ENCODE measurements around the gene INPP5K.

INPP5K gene

DNA sequence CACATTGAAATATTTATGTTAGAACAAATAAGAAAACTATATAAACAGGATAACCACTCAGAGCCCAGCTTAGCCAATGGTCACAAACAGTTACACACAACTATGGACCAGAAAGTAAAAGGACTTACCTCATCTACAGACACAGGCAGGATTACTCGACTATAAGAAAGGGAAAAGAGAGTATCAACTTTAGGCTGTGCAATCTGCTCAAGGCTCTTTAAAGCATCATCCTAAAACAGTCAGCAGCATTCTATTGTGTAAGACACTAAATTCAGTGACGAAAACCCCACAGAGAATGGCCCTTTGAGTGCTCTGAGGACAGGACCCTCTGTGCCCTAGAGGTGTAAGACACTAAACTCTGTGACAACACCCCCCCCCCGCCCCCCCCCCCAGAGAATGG lies 42.0 kb upstream of the INPP5K start:
- no peaks in the 10 kb centered on the region for H3K27me3 ChIP-seq (ENCODE audit: insufficient read depth, low read length)
- no peak overlapping the region for H3K27ac ChIP-seq (ENCODE audit: low read depth, low read length)
- H3K4me3 ChIP-seq (ENCODE audit: low read length), result no peak overlapping the region
- H3K9ac ChIP-seq (ENCODE audit: low read depth, low read length), result no peak overlapping the region
- 94% methylated on average over 2 of the region's 3 CpGs for WGBS
- H3K36me3 ChIP-seq (ENCODE audit: insufficient read depth, low read length), result peaks cover 18% of the 10 kb centered on the region; the same call in 1 of the 2 replicates
- H3K9me3 ChIP-seq (ENCODE audit: insufficient read depth, low read depth, low read length), result no peaks in the 10 kb centered on the region
- peaks cover 16% of the 10 kb centered on the region; the same call in 1 of the 2 replicates for H3K4me1 ChIP-seq (ENCODE audit: insufficient read depth, low read length)

DNA sequence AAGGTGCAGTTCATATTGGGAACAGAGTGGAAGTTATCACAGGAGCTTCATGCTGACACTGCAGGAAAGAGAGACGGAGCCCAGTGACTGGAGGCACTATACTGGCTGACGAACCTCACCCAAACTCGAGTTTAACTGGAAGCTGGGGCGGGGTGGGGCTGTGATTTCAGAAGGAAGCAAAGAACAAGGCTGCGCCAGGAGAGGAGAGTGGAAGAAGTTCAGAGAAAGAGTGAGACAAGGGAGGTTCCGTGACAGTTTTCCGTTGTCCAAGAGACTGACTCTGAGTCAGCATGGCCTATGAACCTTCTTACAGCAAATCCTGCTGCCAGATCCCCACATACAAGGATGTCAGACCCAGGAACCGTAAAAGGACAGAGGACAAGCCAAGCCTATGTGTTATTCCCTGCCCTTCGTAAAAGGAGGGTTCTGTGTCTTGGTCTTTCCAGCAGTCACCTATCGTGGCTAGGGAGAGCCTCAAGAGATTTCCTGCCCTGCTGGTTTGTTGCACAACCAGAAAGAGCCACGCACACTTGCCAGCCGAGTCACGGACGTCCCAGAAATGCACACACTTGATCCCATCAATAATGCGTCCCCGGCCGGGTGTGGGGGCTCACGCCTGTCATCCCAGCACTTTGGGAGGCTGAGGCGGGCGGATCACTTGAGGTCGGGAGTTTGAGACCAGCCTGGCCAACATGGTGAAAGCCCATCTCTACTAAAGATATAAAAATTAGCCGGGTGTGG lies 41.1 kb upstream of the INPP5K start:
- Histone ChIP-seq H3K4me1 (ENCODE audit: insufficient read depth, low read length) (peaks cover 16% of the 10 kb centered on the region; the same call in 1 of the 2 replicates), H3K27me3 (ENCODE audit: insufficient read depth, low read length) (no peaks in the 10 kb centered on the region), H3K4me3 (ENCODE audit: low read length) (no peak overlapping the region), H3K27ac (ENCODE audit: low read depth, low read length) (no peak overlapping the region), H3K36me3 (ENCODE audit: insufficient read depth, low read length) (peaks cover 24% of the 10 kb centered on the region), H3K9ac (ENCODE audit: low read depth, low read length) (no peak overlapping the region), H3K9me3 (ENCODE audit: insufficient read depth, low read depth, low read length) (no peaks in the 10 kb centered on the region)
- WGBS, result 94% methylated on average over 22 of the region's 22 CpGs

DNA sequence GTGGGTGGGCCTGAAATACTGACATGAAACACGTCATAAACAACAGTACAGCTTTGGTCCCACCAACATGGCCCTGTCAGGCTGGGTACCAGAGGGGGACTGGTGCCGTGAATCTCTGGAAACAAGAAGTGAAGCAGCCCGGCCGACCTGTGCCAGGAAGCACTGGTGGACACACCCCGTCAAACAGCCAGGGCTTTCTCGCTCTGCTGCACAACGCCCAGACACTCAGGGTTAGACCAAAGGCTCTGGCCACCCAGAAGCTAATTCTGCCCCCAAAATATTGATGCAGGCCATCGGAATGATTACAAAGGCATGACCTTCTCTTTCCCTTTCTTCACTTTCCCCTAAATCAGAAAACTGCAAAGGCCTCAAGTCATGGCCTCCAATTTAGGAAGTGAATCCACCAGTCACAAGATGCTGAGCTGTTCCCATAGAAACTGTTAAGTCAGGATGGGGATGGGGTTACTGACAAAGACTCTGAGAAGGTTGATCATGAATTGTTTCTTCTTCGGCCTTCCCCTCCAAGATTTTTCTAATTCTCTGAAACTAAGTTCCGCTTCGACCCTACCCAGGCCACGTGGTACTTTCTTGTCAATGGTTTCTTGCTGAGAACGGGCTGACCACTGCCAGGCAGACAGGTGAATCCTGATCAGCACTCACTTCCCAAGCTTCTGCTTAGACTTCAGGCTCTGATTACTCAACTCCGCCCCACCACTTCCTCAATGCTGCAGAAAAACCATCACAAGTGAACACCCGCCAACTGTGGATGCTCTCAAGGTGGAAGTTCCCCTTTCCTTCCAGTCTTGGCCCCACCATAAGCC lies 39.4 kb upstream of the INPP5K start:
- no peak overlapping the region for H3K4me3 ChIP-seq (ENCODE audit: low read length)
- H3K9me3 ChIP-seq (ENCODE audit: insufficient read depth, low read depth, low read length), result no peaks in the 10 kb centered on the region
- peaks cover 35% of the 10 kb centered on the region for H3K36me3 ChIP-seq (ENCODE audit: insufficient read depth, low read length)
- WGBS, result 95% methylated on average over 15 of the region's 15 CpGs
- peaks cover 10% of the 10 kb centered on the region; the same call in 1 of the 2 replicates for H3K4me1 ChIP-seq (ENCODE audit: insufficient read depth, low read length)
- no peak overlapping the region for H3K9ac ChIP-seq (ENCODE audit: low read depth, low read length)
- no peak overlapping the region for H3K27ac ChIP-seq (ENCODE audit: low read depth, low read length)
- no peaks in the 10 kb centered on the region for H3K27me3 ChIP-seq (ENCODE audit: insufficient read depth, low read length)

DNA sequence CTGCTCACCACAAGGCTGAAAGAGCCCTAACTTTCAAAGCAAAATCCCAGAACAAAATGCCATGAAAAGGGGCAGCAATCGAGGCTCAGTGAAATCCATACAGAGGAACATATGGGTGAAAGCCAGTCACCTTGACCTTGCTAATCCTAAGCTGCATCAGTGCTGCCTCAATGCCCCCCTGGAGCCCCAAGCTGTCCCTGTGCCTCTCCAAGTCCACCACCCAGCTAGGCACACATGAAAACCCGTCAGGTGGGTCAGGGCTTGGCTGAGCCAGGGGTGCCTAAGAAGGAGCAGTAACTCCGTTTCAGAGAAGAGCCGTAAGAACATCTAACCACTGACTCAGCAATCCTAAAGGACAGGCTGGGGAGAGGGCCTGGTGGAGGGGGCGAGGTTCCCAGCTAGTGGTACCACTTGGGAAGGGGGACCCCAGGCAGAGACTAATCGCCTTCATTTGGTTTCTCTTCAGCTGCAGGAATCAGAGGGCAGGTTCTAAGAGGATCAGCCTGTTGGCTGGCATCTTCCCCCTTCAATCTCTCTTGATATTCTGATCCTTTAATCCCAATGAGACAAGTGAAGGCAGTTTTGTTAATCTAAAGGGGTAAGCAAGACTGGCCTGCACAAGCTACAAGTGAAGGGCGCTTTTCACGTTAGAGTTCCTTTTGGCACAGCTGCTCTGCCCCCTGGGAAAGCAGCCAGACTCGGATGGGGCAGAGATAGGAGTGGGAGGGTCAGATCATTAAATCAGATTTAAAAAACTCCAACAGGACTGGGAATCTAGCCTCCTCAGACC lies 38.5 kb upstream of the INPP5K start:
- WGBS, result 89% methylated on average over 9 of the region's 9 CpGs
- Histone ChIP-seq H3K9me3 (ENCODE audit: insufficient read depth, low read depth, low read length) (no peaks in the 10 kb centered on the region), H3K4me3 (ENCODE audit: low read length) (no peak overlapping the region), H3K36me3 (ENCODE audit: insufficient read depth, low read length) (peaks cover 44% of the 10 kb centered on the region), H3K9ac (ENCODE audit: low read depth, low read length) (no peak overlapping the region), H3K4me1 (ENCODE audit: insufficient read depth, low read length) (peaks cover 8% of the 10 kb centered on the region; the same call in 1 of the 2 replicates), H3K27ac (ENCODE audit: low read depth, low read length) (no peak overlapping the region), H3K27me3 (ENCODE audit: insufficient read depth, low read length) (no peaks in the 10 kb centered on the region)

DNA sequence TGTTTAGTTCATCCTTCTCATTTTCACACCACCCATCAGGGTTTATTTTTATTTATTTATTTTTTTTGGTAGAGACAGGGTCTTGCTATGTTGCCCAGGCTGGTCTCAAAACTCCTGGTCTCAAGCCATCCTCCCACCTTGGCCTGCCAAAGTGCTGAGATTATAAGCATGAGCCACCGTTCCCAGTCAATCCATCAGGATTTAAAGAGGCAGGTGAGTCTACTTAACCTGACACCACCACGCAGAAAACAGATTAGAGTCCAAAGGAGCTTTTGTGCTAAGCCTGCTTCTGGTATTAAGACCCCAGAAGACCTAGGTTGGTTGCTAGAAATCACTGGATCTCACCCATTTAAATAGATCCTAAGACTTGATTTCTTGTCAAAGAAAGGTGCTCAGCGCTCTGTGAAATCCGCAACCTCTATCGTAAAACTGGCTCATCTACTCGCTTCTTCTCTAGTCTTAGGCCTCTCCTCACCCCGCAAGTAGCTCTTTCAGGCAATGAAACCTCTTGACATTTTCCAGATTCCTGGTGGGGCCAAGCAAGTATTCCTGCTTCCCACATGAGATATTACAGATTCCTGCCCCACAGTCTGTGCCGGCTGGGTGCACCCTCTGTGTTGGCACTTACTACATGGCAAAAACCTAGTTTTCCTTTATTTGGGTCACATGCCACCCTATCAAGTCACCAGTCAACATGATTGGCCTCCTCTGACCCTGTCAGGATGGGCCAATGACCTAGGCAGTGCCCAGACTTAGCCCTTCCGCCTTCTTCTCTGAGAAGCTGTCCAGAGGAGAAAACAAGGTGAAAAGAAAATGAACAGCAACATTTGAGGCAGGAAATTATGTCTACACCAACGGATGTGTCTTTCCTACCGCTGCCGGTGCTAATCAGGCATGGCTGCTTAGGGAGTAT lies 37.2 kb upstream of the INPP5K start:
- Histone ChIP-seq H3K27me3 (ENCODE audit: insufficient read depth, low read length) (no peaks in the 10 kb centered on the region), H3K36me3 (ENCODE audit: insufficient read depth, low read length) (peaks cover 54% of the 10 kb centered on the region), H3K9me3 (ENCODE audit: insufficient read depth, low read depth, low read length) (no peaks in the 10 kb centered on the region), H3K4me3 (ENCODE audit: low read length) (no peak overlapping the region), H3K27ac (ENCODE audit: low read depth, low read length) (no peak overlapping the region), H3K9ac (ENCODE audit: low read depth, low read length) (no peak overlapping the region), H3K4me1 (ENCODE audit: insufficient read depth, low read length) (no peaks in the 10 kb centered on the region)
- 94% methylated on average over 12 of the region's 12 CpGs for WGBS

DNA sequence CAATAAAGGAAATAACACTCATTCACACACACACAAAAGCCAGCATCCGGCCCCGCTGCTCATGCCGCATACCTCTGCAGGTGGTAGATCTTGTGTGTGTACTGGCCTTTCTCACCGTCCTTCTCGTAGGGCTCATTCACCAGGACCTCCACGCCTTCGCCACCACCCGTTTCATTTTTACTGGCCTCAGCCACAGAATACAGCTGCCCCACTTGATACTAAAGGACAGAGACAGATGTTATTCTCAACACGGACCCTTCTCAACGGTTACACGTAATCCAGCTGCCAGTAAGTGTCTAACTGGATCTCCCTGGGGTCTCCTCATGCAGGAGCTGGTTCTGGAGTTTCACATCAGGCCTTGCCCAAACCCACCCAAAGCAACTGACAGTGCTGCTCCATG lies 36.5 kb upstream of the INPP5K start:
- WGBS, result 95% methylated on average over 11 of the region's 11 CpGs
- Histone ChIP-seq H3K9ac (ENCODE audit: low read depth, low read length) (no peak overlapping the region), H3K9me3 (ENCODE audit: insufficient read depth, low read depth, low read length) (no peaks in the 10 kb centered on the region), H3K27ac (ENCODE audit: low read depth, low read length) (no peak overlapping the region), H3K27me3 (ENCODE audit: insufficient read depth, low read length) (no peaks in the 10 kb centered on the region), H3K36me3 (ENCODE audit: insufficient read depth, low read length) (peaks cover 61% of the 10 kb centered on the region), H3K4me1 (ENCODE audit: insufficient read depth, low read length) (no peaks in the 10 kb centered on the region), H3K4me3 (ENCODE audit: low read length) (no peak overlapping the region)

DNA sequence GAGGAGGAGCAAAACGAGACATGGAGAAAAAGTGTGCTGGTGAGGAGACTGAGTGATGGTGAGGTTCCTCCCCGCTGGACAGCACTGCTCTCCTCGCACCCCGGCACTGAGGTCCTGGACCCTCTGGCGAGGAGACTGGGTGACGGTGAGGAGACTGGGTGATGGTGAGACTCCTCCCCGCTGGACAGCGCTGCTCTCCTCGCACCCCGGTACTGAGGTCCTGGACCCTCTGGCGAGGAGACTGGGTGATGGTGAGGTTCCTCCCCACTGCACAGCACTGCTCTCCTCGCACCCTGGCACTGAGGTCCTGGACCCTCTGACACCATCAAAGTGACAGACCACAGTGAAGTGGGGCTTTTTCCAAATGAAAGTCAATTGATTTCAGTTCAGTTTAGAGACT lies 35.3 kb upstream of the INPP5K start:
- Histone ChIP-seq H3K4me1 (ENCODE audit: insufficient read depth, low read length) (no peaks in the 10 kb centered on the region), H3K36me3 (ENCODE audit: insufficient read depth, low read length) (peaks cover 64% of the 10 kb centered on the region), H3K9me3 (ENCODE audit: insufficient read depth, low read depth, low read length) (no peaks in the 10 kb centered on the region), H3K4me3 (ENCODE audit: low read length) (no peak overlapping the region), H3K27ac (ENCODE audit: low read depth, low read length) (no peak overlapping the region), H3K9ac (ENCODE audit: low read depth, low read length) (no peak overlapping the region), H3K27me3 (ENCODE audit: insufficient read depth, low read length) (no peaks in the 10 kb centered on the region)
- 95% methylated on average over 12 of the region's 12 CpGs for WGBS

DNA sequence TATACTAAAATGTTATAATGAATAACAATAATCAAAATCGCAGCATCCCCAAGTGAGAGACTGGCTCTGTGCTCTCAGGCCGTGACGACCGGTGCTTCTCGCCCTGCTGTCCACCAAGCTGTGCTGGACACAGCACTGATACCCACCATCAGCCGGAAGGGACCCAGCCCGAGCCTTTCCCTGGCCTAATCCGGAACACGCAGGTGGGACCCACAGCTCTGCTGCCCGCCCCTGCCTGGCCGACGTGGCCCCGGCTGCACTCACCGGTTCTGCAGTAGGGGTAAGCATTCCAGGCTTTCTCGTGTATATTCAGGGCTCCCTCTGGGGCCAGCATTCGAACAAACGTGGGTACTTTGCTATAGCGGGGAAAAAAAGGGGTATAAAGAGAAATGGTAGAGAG lies 31.6 kb upstream of the INPP5K start:
- H3K9ac ChIP-seq (ENCODE audit: low read depth, low read length), result no peak overlapping the region
- H3K36me3 ChIP-seq (ENCODE audit: insufficient read depth, low read length), result peaks cover 67% of the 10 kb centered on the region
- H3K4me3 ChIP-seq (ENCODE audit: low read length), result no peak overlapping the region
- no peaks in the 10 kb centered on the region for H3K4me1 ChIP-seq (ENCODE audit: insufficient read depth, low read length)
- 96% methylated on average over 18 of the region's 18 CpGs for WGBS
- H3K27ac ChIP-seq (ENCODE audit: low read depth, low read length), result no peak overlapping the region
- no peaks in the 10 kb centered on the region for H3K27me3 ChIP-seq (ENCODE audit: insufficient read depth, low read length)
- no peaks in the 10 kb centered on the region for H3K9me3 ChIP-seq (ENCODE audit: insufficient read depth, low read depth, low read length)

DNA sequence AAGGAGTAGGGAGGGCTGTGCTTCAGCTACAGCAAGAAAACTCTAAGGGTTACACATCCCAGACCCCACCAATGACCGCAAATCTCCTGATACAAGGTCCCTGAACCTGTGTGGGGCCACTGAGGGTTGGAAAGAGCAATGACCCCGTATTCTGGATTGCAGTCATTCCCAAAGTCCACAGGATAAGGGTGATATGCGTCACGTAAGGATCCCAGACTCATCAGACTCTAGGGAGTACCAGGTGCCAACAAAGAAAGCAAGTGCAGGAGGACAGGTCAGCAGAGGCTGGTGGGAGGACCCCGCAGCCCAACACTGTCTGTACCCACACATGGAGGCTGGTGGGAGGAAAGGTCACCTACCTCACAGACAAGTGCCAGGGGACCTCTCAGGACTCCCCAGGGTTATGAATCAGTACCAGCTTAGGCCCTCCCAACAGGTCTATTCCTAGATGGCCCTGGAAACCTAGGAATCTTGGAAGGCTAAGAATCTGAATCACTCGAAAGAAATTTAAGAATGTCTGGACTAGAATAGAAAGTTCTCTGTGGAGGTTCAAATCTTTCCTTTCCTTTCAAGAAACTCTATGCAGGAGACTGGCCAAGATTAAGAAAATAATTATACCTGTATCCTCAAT lies 30.0 kb upstream of the INPP5K start:
- Histone ChIP-seq H3K27ac (ENCODE audit: low read depth, low read length) (no peak overlapping the region), H3K4me3 (ENCODE audit: low read length) (no peak overlapping the region), H3K36me3 (ENCODE audit: insufficient read depth, low read length) (peaks cover 65% of the 10 kb centered on the region), H3K9me3 (ENCODE audit: insufficient read depth, low read depth, low read length) (no peaks in the 10 kb centered on the region), H3K4me1 (ENCODE audit: insufficient read depth, low read length) (no peaks in the 10 kb centered on the region), H3K27me3 (ENCODE audit: insufficient read depth, low read length) (no peaks in the 10 kb centered on the region), H3K9ac (ENCODE audit: low read depth, low read length) (no peak overlapping the region)
- WGBS, result 97% methylated on average over 6 of the region's 6 CpGs

DNA sequence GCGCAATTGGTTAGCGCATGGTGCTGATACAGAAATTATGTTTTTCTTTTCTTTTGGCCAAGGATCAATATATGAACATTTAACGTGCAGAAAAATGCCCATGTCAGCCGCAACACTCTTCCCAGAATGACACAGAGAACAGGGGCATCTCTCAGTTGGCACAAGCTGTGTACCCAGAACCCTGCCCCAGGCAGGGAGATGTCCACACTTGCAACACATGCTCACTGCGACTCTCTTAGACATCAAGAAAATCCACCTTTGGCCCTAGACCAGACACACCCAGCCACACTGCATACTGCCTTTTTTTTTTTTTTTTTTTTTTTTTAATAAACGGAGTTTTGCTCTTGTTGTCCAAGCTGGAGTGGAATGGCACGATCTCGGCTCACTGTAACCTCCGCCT lies 29.2 kb upstream of the INPP5K start:
- Histone ChIP-seq H3K9me3 (ENCODE audit: insufficient read depth, low read depth, low read length) (no peaks in the 10 kb centered on the region), H3K4me1 (ENCODE audit: insufficient read depth, low read length) (no peaks in the 10 kb centered on the region), H3K27ac (ENCODE audit: low read depth, low read length) (no peak overlapping the region), H3K9ac (ENCODE audit: low read depth, low read length) (no peak overlapping the region), H3K4me3 (ENCODE audit: low read length) (no peak overlapping the region), H3K27me3 (ENCODE audit: insufficient read depth, low read length) (no peaks in the 10 kb centered on the region), H3K36me3 (ENCODE audit: insufficient read depth, low read length) (peaks cover 71% of the 10 kb centered on the region)
- 95% methylated on average over 9 of the region's 9 CpGs for WGBS

Measured in HUES64 (cell line).